Measurements from ENCODE around the gene MPV17L2. TPM values are rescaled to one million over a fixed set of nuclear protein-coding genes. Genes with fewer than 3 reads are reported as not detected.

MPV17L2 gene
- total RNA-seq, 5 donors from 2014 or later (not counting 1 experiment from before 2014, with no cell fraction given): 3.8 to 8.2 (median 8.1) TPM

GRCh38 chr19:18171605-18172327 lies 21.3 kb upstream of the MPV17L2 start:
- H3K27me3 Mint-ChIP-seq: no peaks in the 10 kb centered on the region
- Histone ChIP-seq H3K27me3 (replicated peaks in 1 of 2; ENCODE audit: control insufficient read depth in 2 of 2, extremely low read depth in 1 of 2, insufficient read depth in 2 of 2, low read length in 1 of 2) (peaks cover 0 to 3% of the 10 kb centered on the region in 2 experiments), H3K36me3 (ENCODE audit: control insufficient read depth in 2 of 2, extremely low read depth in 1 of 2, insufficient read depth in 1 of 2, low read length in 1 of 2) (peaks cover 8 to 12% of the 10 kb centered on the region in 2 donors), H3K4me1 (ENCODE audit: control insufficient read depth in 1 of 2, extremely low read depth in 1 of 2, insufficient read depth in 2 of 2, low read length in 2 of 2) (peaks cover 2 to 27% of the 10 kb centered on the region in 2 experiments), H3K9me3 (no peaks in the 10 kb centered on the region), H3K4me3 (ENCODE audit: control insufficient read depth in 1 of 2, extremely low read depth in 1 of 2, low read length in 1 of 2) (no peak overlapping the region), H3K27ac (ENCODE audit: low read length) (no peak overlapping the region)
- peaks cover 0 to 25% (median 15%) of the 10 kb centered on the region in 3 donors for H3K4me1 Mint-ChIP-seq
- peak overlapping the region; percentile 58 to 65 for H3K27ac Mint-ChIP-seq
- ChIA-PET CTCF (no interaction called here), POLR2A (no interaction called here)
- ATAC-seq (replicated peaks in 1 of 4) (no peak), DNase-seq (no peak)
- peaks cover 14% of the 10 kb centered on the region for H3K36me3 Mint-ChIP-seq
- H3K4me3 Mint-ChIP-seq: no peak overlapping the region
- no peaks in the 10 kb centered on the region for H3K9me3 Mint-ChIP-seq
- WGBS (ENCODE audit: insufficient coverage): 88% methylated on average over 7 of the region's 8 CpGs

GRCh38 chr19:18172331-18173053 lies 20.5 kb upstream of the MPV17L2 start:
- no peak overlapping the region for H3K4me3 ChIP-seq (ENCODE audit: control insufficient read depth in 1 of 2, extremely low read depth in 1 of 2, low read length in 1 of 2)
- H3K27me3 ChIP-seq (replicated peaks in 1 of 2; ENCODE audit: control insufficient read depth in 2 of 2, extremely low read depth in 1 of 2, insufficient read depth in 2 of 2, low read length in 1 of 2): peaks cover 0 to 3% of the 10 kb centered on the region in 2 experiments
- peaks cover 2 to 27% of the 10 kb centered on the region in 2 experiments for H3K4me1 ChIP-seq (ENCODE audit: control insufficient read depth in 1 of 2, extremely low read depth in 1 of 2, insufficient read depth in 2 of 2, low read length in 2 of 2)
- H3K36me3 Mint-ChIP-seq: peaks cover 16% of the 10 kb centered on the region
- no peaks in the 10 kb centered on the region for H3K27me3 Mint-ChIP-seq
- H3K27ac Mint-ChIP-seq: peak overlapping the region; percentile 43 to 69
- no peaks in the 10 kb centered on the region for H3K9me3 ChIP-seq
- 80% methylated on average over 5 of the region's 7 CpGs for WGBS (ENCODE audit: insufficient coverage)
- POLR2A ChIA-PET: no interaction called here
- H3K36me3 ChIP-seq (ENCODE audit: control insufficient read depth in 2 of 2, extremely low read depth in 1 of 2, insufficient read depth in 1 of 2, low read length in 1 of 2): peaks cover under 1 to 6% of the 10 kb centered on the region in 2 donors
- H3K4me1 Mint-ChIP-seq: peaks cover 0 to 25% (median 15%) of the 10 kb centered on the region in 3 donors
- no peak for DNase-seq
- CTCF ChIA-PET: no interaction called here
- H3K27ac ChIP-seq (ENCODE audit: low read length): no peak overlapping the region
- ATAC-seq (replicated peaks in 1 of 4): no peak
- H3K4me3 Mint-ChIP-seq: peak overlapping the region in 2 of 3 donors; percentile 55 to 93
- no peaks in the 10 kb centered on the region for H3K9me3 Mint-ChIP-seq

GRCh38 chr19:18173054-18173571 lies 19.9 kb upstream of the MPV17L2 start:
- peak overlapping the region; percentile 85 to 93 (median 86) for H3K4me3 Mint-ChIP-seq
- 47% methylated on average over 10 of the region's 18 CpGs for WGBS (ENCODE audit: insufficient coverage)
- Histone ChIP-seq H3K9me3 (no peaks in the 10 kb centered on the region), H3K27ac (ENCODE audit: low read length) (peak overlapping the region; percentile 60), H3K4me1 (ENCODE audit: control insufficient read depth in 1 of 2, extremely low read depth in 1 of 2, insufficient read depth in 2 of 2, low read length in 2 of 2) (peaks cover 2 to 24% of the 10 kb centered on the region in 2 experiments), H3K4me3 (ENCODE audit: control insufficient read depth in 1 of 2, extremely low read depth in 1 of 2, low read length in 1 of 2) (peak overlapping the region; percentile 72 to 81), H3K36me3 (ENCODE audit: control insufficient read depth in 2 of 2, extremely low read depth in 1 of 2, insufficient read depth in 1 of 2, low read length in 1 of 2) (peaks cover 0 to 3% of the 10 kb centered on the region in 2 donors), H3K27me3 (replicated peaks in 1 of 2; ENCODE audit: control insufficient read depth in 2 of 2, extremely low read depth in 1 of 2, insufficient read depth in 2 of 2, low read length in 1 of 2) (peaks cover 0 to 3% of the 10 kb centered on the region in 2 experiments)
- CTCF ChIA-PET: no interaction called here
- peak overlapping the region; percentile 79 to 82 for H3K27ac Mint-ChIP-seq
- no peaks in the 10 kb centered on the region for H3K27me3 Mint-ChIP-seq
- ATAC-seq (replicated peaks in 1 of 4) (no peak), DNase-seq (peak in 1 of 35 experiments; percentile 60)
- H3K4me1 Mint-ChIP-seq: peaks cover 0 to 23% (median 13%) of the 10 kb centered on the region in 3 donors
- H3K9me3 Mint-ChIP-seq: no peaks in the 10 kb centered on the region
- POLR2A ChIA-PET: no interaction called here
- peaks cover 12% of the 10 kb centered on the region for H3K36me3 Mint-ChIP-seq

GRCh38 chr19:18173572-18174288 lies 19.3 kb upstream of the MPV17L2 start, which contains the start of gene IFI30:
IFI30 (plus strand) TSS chr19:18173813; CDS start chr19:18173842, 29 bp downstream.
- Histone ChIP-seq H3K4me1 (ENCODE audit: control insufficient read depth in 1 of 2, extremely low read depth in 1 of 2, insufficient read depth in 2 of 2, low read length in 2 of 2) (peaks cover 2 to 22% of the 10 kb centered on the region in 2 experiments), H3K9me3 (no peaks in the 10 kb centered on the region), H3K27me3 (replicated peaks in 1 of 2; ENCODE audit: control insufficient read depth in 2 of 2, extremely low read depth in 1 of 2, insufficient read depth in 2 of 2, low read length in 1 of 2) (peaks cover 0 to 3% of the 10 kb centered on the region in 2 experiments), H3K27ac (ENCODE audit: low read length) (peak within 1 kb of the TSS; percentile 60), H3K36me3 (ENCODE audit: control insufficient read depth in 2 of 2, extremely low read depth in 1 of 2, insufficient read depth in 1 of 2, low read length in 1 of 2) (peaks cover 0 to 1% of the 10 kb centered on the region in 2 donors), H3K4me3 (ENCODE audit: control insufficient read depth in 1 of 2, extremely low read depth in 1 of 2, low read length in 1 of 2) (peak within 1 kb of the TSS; percentile 72 to 81)
- Mint-ChIP-seq H3K36me3 (peaks cover 9% of the 10 kb centered on the region), H3K27ac (peak within 1 kb of the TSS; percentile 82 to 87), H3K4me3 (peak within 1 kb of the TSS; percentile 85 to 93 (median 86)), H3K27me3 (no peaks in the 10 kb centered on the region), H3K9me3 (no peaks in the 10 kb centered on the region), H3K4me1 (peaks cover 0 to 21% (median 12%) of the 10 kb centered on the region in 3 donors)
- DNase-seq: peak in 23 of 35 experiments; percentile 30 to 67 (median 49)
- CTCF ChIA-PET: interaction anchor here (0.6 to 0.8 kb wide), 3 partner anchors 18 to 43 kb away, joined by 3 to 8 read pairs (median 3); no protein-coding TSS in a partner anchor
- peak; percentile 80 to 85 (median 83) for ATAC-seq (replicated peaks in 1 of 4)
- under 1% methylated on average over 45 of the region's 47 CpGs for WGBS (ENCODE audit: insufficient coverage)
- POLR2A ChIA-PET: interaction anchor here in 1 of 2 donors (0.5 kb wide), 1 partner anchor 96 kb away, joined by 4 read pairs; no protein-coding TSS in a partner anchor

GRCh38 chr19:18174983-18175382 lies 18.0 kb upstream of the MPV17L2 start:
- peak overlapping the region; percentile 85 to 93 (median 86) for H3K4me3 Mint-ChIP-seq
- peaks cover 2 to 22% of the 10 kb centered on the region in 2 experiments for H3K4me1 ChIP-seq (ENCODE audit: control insufficient read depth in 1 of 2, extremely low read depth in 1 of 2, insufficient read depth in 2 of 2, low read length in 2 of 2)
- DNase-seq (no peak), ATAC-seq (replicated peaks in 1 of 4) (no peak)
- H3K9me3 Mint-ChIP-seq: no peaks in the 10 kb centered on the region
- peaks cover 9% of the 10 kb centered on the region for H3K36me3 Mint-ChIP-seq
- H3K27ac ChIP-seq (ENCODE audit: low read length): no peak overlapping the region
- H3K4me3 ChIP-seq (ENCODE audit: control insufficient read depth in 1 of 2, extremely low read depth in 1 of 2, low read length in 1 of 2): no peak overlapping the region
- peaks cover 0 to 3% of the 10 kb centered on the region in 2 experiments for H3K27me3 ChIP-seq (replicated peaks in 1 of 2; ENCODE audit: control insufficient read depth in 2 of 2, extremely low read depth in 1 of 2, insufficient read depth in 2 of 2, low read length in 1 of 2)
- ChIA-PET POLR2A (no interaction called here), CTCF (interaction anchor here (0.6 kb wide), 2 partner anchors 47 to 724 kb away, joined by 3 to 4 read pairs; no protein-coding TSS in a partner anchor)
- H3K4me1 Mint-ChIP-seq: peaks cover 0 to 21% (median 12%) of the 10 kb centered on the region in 3 donors
- no peaks in the 10 kb centered on the region for H3K36me3 ChIP-seq (ENCODE audit: control insufficient read depth in 2 of 2, extremely low read depth in 1 of 2, insufficient read depth in 1 of 2, low read length in 1 of 2)
- H3K9me3 ChIP-seq: no peaks in the 10 kb centered on the region
- WGBS (ENCODE audit: insufficient coverage): 87% methylated on average over 10 of the region's 11 CpGs
- no peak overlapping the region for H3K27ac Mint-ChIP-seq
- H3K27me3 Mint-ChIP-seq: no peaks in the 10 kb centered on the region
